K562 (cell line): ENCODE results near the gene TMEM242. TPM values are rescaled to one million over a fixed set of nuclear protein-coding genes. Genes with fewer than 3 reads are reported as not detected.
A peak's percentile ranks its signal among the peaks of the same experiment; 100 is the strongest.

Source experiments
- ATAC-seq: fragments of 200-7000 bp; cut with Tn5 transposase; 3 replicates; pipeline ENCODE4 v1.9.1; 2020; ENCODE audit warnings: moderate library complexity
- BruUV-seq: library from RNA; stranded (reverse); fragments of 400-500 nt; replicated peaks from 2 replicates; lab custom pipeline; 2021; lab: Mats Ljungman, UMichigan
- CTCF ChIA-PET: fragments of 300-600 bp; formaldehyde crosslinking; extraction: SDS; loops from one replicate; lab custom pipeline; 2021; ENCODE audit warnings: low intra/inter-chr PET ratio; lab: Yijun Ruan, JAX
- POLR2A ChIA-PET: fragments of 300-600, 350-650 bp; sonication (Branson Sonifier 250); formaldehyde crosslinking; extraction: SDS; loops from one replicate; lab custom pipeline; 2021; ENCODE audit warnings: antibody characterized with exemption, inconsistent platforms; lab: Yijun Ruan, JAX
- DNase-seq, 4 experiments: peaks; one replicate each; pipeline versions ENCODE4 v3.0.0 to v3.0.0-alpha.2; 2011 to 2018; ENCODE audit warnings: low spot score in 3 of 4, mixed read lengths in 3 of 4; ENCODE audit errors: extremely low read depth in 1 of 4
- FAIRE-seq: peaks from 2 replicates; lab custom pipeline; 2011; peaks lifted over from hg19 to GRCh38; lab: Jason Lieb, UNC
- H2AFZ ChIP-seq: 2 replicates; pipeline ENCODE4 v1.6.0; 2011; ENCODE audit warnings: low read depth, low read length, control low read depth, inconsistent platforms
- H3K27ac ChIP-seq: fragments of 200-600 bp; 3 replicates; pipeline ENCODE4 v1.8.0; 2011; ENCODE audit warnings: low read depth, mild to moderate bottlenecking, control low read depth, inconsistent platforms, low read length, moderate library complexity, mixed read lengths; ENCODE audit errors: extremely low read depth
- H3K27me3 ChIP-seq, 2 experiments: fragments of 300-600 bp in 1 of 2; 2 replicates in 1 of 2; 3 replicates in 1 of 2; pipeline versions ENCODE4 v1.6.0 to v1.8.0; 2011; ENCODE audit warnings: inconsistent platforms in 2 of 2, low read length in 2 of 2, mild to moderate bottlenecking in 1 of 2, mixed read lengths in 1 of 2, moderate library complexity in 1 of 2; ENCODE audit not compliant: control insufficient read depth in 2 of 2, insufficient read depth in 2 of 2
- H3K36me3 ChIP-seq: fragments of 300-600 bp; 3 replicates; pipeline ENCODE4 v1.8.0; 2011; ENCODE audit warnings: mild to moderate bottlenecking, low read length, inconsistent platforms; ENCODE audit not compliant: control insufficient read depth, insufficient read depth
- H3K4me1 ChIP-seq, 2 experiments: fragments of 200-600 bp in 1 of 2; replicated peaks in 1 of 2; 2 replicates in 1 of 2; 3 replicates in 1 of 2; pipeline versions ENCODE4 v1.5.1 to v1.8.0; 2011; ENCODE audit warnings: inconsistent platforms in 2 of 2, low read length in 2 of 2, mild to moderate bottlenecking in 1 of 2, mixed read lengths in 1 of 2, moderate library complexity in 1 of 2; ENCODE audit not compliant: control insufficient read depth in 2 of 2, insufficient read depth in 2 of 2
- H3K4me2 ChIP-seq: 2 replicates; pipeline ENCODE4 v1.6.1; 2011; ENCODE audit warnings: low read length, control low read depth, inconsistent platforms, mixed read lengths; ENCODE audit not compliant: insufficient read depth
- H3K4me3 ChIP-seq: fragments of 200-600 bp; sonication (generic), shearing (Covaris generic); 2 replicates; pipeline ENCODE4 v1.5.1; 2016; ENCODE audit warnings: control low read depth, inconsistent platforms
- H3K79me2 ChIP-seq: fragments of 200-600 bp; 3 replicates; pipeline ENCODE4 v1.8.0; 2011; ENCODE audit warnings: low read length, inconsistent platforms; ENCODE audit not compliant: control insufficient read depth, insufficient read depth
- H3K9ac ChIP-seq, 2 experiments: 2 replicates each; pipeline versions ENCODE4 v1.6.0 to v1.6.1; 2011; ENCODE audit warnings: low read depth in 2 of 2, low read length in 2 of 2, control low read depth in 1 of 2, inconsistent platforms in 1 of 2, mild to moderate bottlenecking in 1 of 2, mixed read lengths in 1 of 2; ENCODE audit not compliant: insufficient read depth in 1 of 2
- H3K9me1 ChIP-seq: one replicate; pipeline ENCODE4 v1.6.0; 2011; ENCODE audit warnings: inconsistent platforms, mild to moderate bottlenecking, low read length, moderate library complexity; ENCODE audit not compliant: control insufficient read depth, insufficient read depth
- H3K9me3 ChIP-seq: replicated peaks from 2 replicates; pipeline ENCODE4 v1.5.1; 2011; ENCODE audit warnings: low read depth, low read length, inconsistent platforms; ENCODE audit not compliant: control insufficient read depth, insufficient read depth
- H4K20me1 ChIP-seq: replicated peaks from 2 replicates; pipeline ENCODE4 v1.6.1; 2011; ENCODE audit warnings: low read length, inconsistent platforms, mixed read lengths; ENCODE audit not compliant: control insufficient read depth, insufficient read depth
- HNRNPH1 ChIP-seq: fragments of 200-400 bp; formaldehyde crosslinking; optimal IDR thresholded peaks from 2 replicates; pipeline ENCODE3; 2017; ENCODE audit warnings: low read depth, mild to moderate bottlenecking, low read length, moderate library complexity
- LEF1 ChIP-seq: fragments of 450-650 bp; IDR thresholded peaks from 2 replicates; pipeline ENCODE4 v1.6.1; 2016; ENCODE audit warnings: mild to moderate bottlenecking
- MYNN ChIP-seq, 2 experiments: sonication (generic); formaldehyde crosslinking in 1 of 2; IDR thresholded peaks; 2 replicates each; pipeline versions ENCODE4 v1.5.0 to v1.6.1; 2016 to 2020; ENCODE audit warnings: antibody characterized with exemption in 1 of 2, missing genetic modification reagents in 1 of 2
- RAD21 ChIP-seq, 2 experiments: fragments of 250-450 bp in 1 of 2; fragments of 450-650 bp in 1 of 2; sonication (Bioruptor Pico) in 1 of 2; formaldehyde crosslinking in 1 of 2; IDR thresholded peaks in 1 of 2; conservative IDR thresholded peaks in 1 of 2; 2 replicates each; pipeline versions ENCODE4 v1.4.0 to v1.8.0; 2020 to 2022; ENCODE audit warnings: mild to moderate bottlenecking in 2 of 2, moderate library complexity in 1 of 2
- RBM17 ChIP-seq: fragments of 200-400 bp; formaldehyde crosslinking; IDR thresholded peaks from 2 replicates; pipeline ENCODE4 v1.6.1; 2017; ENCODE audit warnings: low read depth, mild to moderate bottlenecking, low read length, borderline replicate concordance
- SMAD4 ChIP-seq: fragments of 250-450 bp; sonication (Bioruptor Pico); conservative IDR thresholded peaks from 2 replicates; pipeline ENCODE4 v1.8.0; 2021; ENCODE audit warnings: inconsistent platforms, mild to moderate bottlenecking, moderate library complexity
- WGBS: fragments of 100-300 bp; shearing (Covaris generic); methylation state at CpG from one replicate; pipeline ENCODE4 v1.1.6; 2016; ENCODE audit warnings: low coverage, mixed read lengths; ENCODE audit not compliant: insufficient coverage; ENCODE audit errors: missing lambda C conversion rate; 5-methylcytosine and 5-hydroxymethylcytosine counted together
- in situ Hi-C: fragments of 300-500 bp; cut with MboI; formaldehyde crosslinking; loops from 4 replicates; pipeline ENCODE4 v1.15.0; 2018; ENCODE audit warnings: inconsistent platforms, mixed read lengths
- intact Hi-C: fragments of 100-400 bp; cut with micrococcal nuclease; formaldehyde crosslinking; loops from 2 replicates; pipeline ENCODE4 v1.14.2; 2022
- polyA plus RNA-seq, 8 experiments: library from polyadenylated mRNA; depleted of rRNA in 4 of 8; stranded (reverse) in 5 of 8; unstranded in 3 of 8; fragments of >200 nt; fragmentation: Nextera tagmentation in 2 of 8; fragmentation: Illumina TruSeq in 1 of 8; extraction: Ambion mirVana in 2 of 8; extraction: Trizol in 1 of 8; gene quantifications; 2 replicates each; pipeline versions ENCODE4 v1.2.1 to v1.2.3, GENCODE V29; 2011 to 2014; ENCODE audit warnings: inconsistent platforms in 1 of 8, missing spikeins in 1 of 8
- total RNA-seq, 7 experiments: library from RNA; depleted of rRNA in 6 of 7; stranded (reverse); fragments of >200 nt in 6 of 7; fragmentation: Illumina TruSeq in 2 of 7; extraction: Trizol in 2 of 7; gene quantifications; 2 replicates each; pipeline versions ENCODE4 v1.2.1 to v1.2.3, GENCODE V29; 2011 to 2021; ENCODE audit warnings: low replicate concordance in 1 of 7

The TMEM242 gene
- total and polyA plus RNA-seq, 9 of the 15 experiments (the other 6 are each of a cell fraction or from before 2014, with no cell fraction given) = 9.5 to 35.3 (median 16.5) TPM

- WGBS = 37% methylated on average over 17 of the region's 17 CpGs
- Histone ChIP-seq H4K20me1 (no peaks in the 10 kb centered on the region), H3K79me2 (no peaks in the 10 kb centered on the region), H3K4me2 (no peak overlapping the region), H3K9me1 (no peaks in the 10 kb centered on the region), H3K27me3 (no peaks in the 10 kb centered on the region; a peak in 1 of 5 replicates), H2AFZ (peak overlapping the region; percentile 73), H3K4me3 (no peak overlapping the region), H3K36me3 (no peaks in the 10 kb centered on the region), H3K27ac (no peak overlapping the region), H3K9ac (peak overlapping the region in 1 of 2 experiments; percentile 67; a peak in 1 of 4 replicates), H3K9me3 (no peaks in the 10 kb centered on the region), H3K4me1 (peaks cover 3 to 14% of the 10 kb centered on the region in 2 experiments; a peak in 4 of 5 replicates)
- ChIA-PET CTCF (no interaction called here), POLR2A (no interaction called here)
- in situ Hi-C loops = no loop called here
- DNase-seq (peak in 1 of 4 experiments; percentile 31), FAIRE-seq (no peak), ATAC-seq (peak; percentile 75)
- BruUV-seq = no TSS peak
- intact Hi-C loops = no loop called here
- TF ChIP-seq RAD21 (CRISPR knock-in tag; conservative IDR thresholded peaks at IDR 0.05 in 1 of 2, IDR thresholded peaks at IDR 0.05 in 1 of 2) = no peak
- no peak for TF ChIP-seq HNRNPH1
- TF ChIP-seq LEF1 = no peak
- TF ChIP-seq RBM17 = no peak
- no peak for TF ChIP-seq SMAD4
- TF ChIP-seq MYNN (IDR thresholded peaks at IDR 0.05) = no peak
- TF ChIP-seq MYNN (CRISPR knock-in tag; IDR thresholded peaks at IDR 0.05) = no peak
These were observed 43.2 kb downstream of the TMEM242 start for GRCh38 chr6:157280157-157280556.
